Amniotic epithelial cell (primary cell): ENCODE data around the gene MGMT.
"Not testable (repeated sequence)": the region's sequence is repeated elsewhere in the genome, so short reads cannot be mapped to it uniquely, and the experiment has no call there.

Source experiments
- DNase-seq: peaks from one replicate; pipeline ENCODE4 v3.0.0-alpha.2; 2010; ENCODE audit warnings: low read depth

The MGMT gene

DNA sequence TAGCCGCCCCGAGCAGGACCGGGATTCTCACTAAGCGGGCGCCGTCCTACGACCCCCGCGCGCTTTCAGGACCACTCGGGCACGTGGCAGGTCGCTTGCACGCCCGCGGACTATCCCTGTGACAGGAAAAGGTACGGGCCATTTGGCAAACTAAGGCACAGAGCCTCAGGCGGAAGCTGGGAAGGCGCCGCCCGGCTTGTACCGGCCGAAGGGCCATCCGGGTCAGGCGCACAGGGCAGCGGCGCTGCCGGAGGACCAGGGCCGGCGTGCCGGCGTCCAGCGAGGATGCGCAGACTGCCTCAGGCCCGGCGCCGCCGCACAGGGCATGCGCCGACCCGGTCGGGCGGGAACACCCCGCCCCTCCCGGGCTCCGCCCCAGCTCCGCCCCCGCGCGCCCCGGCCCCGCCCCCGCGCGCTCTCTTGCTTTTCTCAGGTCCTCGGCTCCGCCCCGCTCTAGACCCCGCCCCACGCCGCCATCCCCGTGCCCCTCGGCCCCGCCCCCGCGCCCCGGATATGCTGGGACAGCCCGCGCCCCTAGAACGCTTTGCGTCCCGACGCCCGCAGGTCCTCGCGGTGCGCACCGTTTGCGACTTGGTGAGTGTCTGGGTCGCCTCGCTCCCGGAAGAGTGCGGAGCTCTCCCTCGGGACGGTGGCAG, at the start of gene MGMT:
Gene MGMT (plus strand): TSS at position 539 of the 656 bp plus-strand sequence.
- peak; percentile 64 for DNase-seq

DNA sequence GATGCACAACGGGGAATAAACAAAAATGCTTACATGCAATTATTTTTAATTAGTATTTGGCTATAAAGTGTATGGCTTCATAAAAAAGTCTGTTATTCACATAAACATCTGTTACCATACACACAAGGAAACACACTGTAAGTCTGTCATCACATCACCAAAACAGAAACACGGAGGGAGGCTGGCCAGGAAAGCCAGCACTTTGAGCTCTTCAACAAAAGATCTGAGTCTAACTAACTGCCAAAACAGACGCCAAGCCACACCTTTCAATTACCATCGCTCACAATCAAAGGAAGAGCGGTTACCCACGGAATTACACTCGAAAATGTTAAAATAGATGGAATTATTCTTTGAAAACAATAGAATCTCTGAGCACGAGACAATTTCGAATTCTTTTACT, 49.2 kb upstream of the MGMT start:
- DNase-seq = no peak

DNA sequence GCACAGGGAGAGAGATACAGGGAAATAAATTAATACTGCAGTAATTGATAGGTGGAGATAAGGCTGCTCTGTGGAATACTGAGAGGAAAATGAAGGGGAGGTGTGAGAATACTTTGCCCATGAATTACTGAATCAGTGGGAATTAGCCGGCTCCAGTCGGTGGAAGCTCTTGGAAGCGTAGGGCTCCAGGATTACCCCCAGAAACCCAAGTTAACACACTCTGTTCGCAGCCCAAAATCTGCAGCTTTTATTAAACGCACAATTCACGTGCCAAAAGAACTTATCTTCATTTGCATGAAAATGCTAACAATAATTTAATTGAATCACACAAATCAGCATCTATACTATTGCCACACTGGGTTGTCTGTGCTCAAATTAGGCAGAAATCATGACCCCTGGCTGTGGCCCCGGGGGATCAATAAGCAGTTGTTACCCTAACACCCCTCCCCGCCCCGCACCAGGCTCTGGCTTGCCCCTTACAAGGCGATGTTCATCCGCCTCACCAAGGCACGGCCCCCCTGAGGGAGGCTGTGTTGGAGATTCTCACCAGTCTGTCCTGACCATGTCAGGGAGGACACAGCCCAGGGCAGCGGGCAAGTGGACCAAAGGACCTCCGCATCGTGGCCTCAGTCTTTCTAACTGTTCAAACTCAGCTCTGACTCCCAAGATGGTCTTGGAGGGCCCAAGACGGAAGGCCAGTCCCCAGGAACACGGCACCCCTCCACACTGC, 48.4 kb upstream of the MGMT start:
- DNase-seq = no peak

DNA sequence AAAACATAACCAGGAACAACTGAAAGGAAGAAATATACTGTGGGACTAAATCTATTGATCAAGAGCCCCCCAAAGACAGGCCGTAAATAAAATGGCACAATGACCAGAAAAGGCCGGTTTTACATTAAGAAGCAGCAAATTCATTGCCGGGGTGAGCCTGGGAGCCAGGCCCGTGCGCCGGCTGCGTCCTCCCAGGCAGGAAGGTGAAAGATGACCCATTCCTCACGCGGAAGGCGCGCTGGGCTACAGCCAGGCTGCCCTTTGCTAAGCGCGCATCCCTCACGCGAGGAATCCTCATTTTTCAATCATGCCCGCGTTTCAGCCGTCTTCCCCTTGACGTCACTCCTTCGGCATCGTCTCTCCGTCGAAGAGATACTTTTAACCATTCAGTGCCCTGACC, 47.6 kb upstream of the MGMT start:
- no peak for DNase-seq

DNA sequence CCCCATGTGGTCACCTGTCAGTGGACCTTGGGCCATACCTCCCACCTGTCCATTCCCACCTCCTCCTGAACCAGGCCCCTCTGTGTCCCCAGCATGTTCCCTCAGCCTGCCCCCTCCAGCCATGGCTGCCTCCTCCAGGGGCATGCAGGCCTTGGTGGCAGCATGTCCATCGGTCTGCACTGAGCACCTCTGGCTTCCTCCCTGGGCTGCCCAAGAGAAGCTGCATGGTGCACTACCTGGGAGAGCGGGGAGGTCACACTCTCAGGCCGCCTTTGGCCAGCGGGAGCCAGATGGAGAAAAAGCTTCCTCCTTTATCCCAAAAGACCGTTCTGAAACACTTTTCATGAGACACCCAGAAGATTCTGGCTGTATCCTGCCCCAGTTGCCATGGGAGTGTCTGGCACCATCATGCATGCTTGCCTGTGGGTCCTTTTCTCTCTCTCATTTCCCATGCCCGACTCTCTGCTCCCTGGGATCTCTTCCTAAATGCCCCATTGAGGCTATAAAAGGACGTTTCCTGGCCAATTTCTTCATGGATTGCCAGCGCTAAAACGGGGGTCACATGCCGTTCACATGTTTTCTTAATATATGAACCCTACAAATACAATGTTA, 45.5 kb upstream of the MGMT start:
- no peak for DNase-seq

DNA sequence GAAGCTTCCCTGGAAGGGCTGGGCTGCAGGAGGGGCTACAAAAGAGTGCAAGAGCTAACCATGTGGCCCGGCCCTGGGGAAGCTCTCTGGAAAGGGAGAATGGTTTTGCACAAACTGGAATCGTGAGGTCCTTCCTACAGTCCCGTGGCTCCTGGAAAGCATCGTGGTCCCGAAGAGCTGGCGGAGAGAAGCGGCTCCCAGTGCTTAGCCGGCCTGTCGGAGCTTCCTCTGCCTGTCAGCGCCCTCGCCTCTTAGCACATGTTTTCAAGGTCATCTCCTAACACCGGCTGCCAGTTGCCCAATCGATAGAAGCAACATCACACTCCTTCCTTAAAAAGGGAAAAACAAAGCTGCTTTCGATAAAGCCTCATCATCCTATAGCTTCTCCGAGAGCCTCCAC, 42.1 kb upstream of the MGMT start:
- DNase-seq = no peak

DNA sequence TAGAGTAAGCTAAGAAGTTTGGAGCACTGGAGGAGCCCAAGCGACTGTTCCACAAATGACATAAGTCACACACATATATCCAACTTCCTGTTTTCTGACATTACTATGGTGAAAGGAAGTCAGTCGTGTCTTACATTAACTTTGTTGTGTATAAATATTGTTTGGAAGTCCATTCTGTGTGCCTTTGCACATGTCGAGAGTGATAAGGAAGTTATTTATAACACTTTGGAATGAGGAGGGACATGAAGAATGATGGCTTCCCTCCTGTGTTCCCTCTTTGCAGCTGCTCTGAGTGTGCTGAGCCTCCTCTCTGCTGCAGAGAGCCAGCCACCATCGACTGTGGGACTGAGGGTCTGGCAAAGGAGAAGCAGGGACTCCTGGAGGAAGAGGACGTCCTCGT, 40.4 kb upstream of the MGMT start:
- no peak for DNase-seq

DNA sequence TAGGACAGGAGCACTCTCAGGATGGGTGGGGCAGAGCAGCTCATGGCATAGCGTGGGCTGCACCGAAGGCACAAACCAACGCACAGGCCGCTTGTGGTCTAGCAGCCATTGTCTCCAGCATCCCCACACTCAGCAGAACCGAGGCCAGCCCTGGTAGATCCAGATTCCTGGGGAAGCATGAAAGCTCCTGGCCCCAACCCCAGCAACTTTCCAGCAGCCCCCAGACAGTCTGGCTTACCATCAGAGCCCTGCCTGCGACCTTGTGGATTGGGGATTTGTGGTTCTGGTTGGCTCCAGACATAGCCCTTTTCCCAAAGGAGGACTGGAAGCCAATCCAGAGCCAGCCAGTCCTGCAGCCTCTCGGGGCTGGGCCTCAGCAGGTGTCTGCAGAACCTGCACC, 33.8 kb upstream of the MGMT start:
- DNase-seq = no peak

DNA sequence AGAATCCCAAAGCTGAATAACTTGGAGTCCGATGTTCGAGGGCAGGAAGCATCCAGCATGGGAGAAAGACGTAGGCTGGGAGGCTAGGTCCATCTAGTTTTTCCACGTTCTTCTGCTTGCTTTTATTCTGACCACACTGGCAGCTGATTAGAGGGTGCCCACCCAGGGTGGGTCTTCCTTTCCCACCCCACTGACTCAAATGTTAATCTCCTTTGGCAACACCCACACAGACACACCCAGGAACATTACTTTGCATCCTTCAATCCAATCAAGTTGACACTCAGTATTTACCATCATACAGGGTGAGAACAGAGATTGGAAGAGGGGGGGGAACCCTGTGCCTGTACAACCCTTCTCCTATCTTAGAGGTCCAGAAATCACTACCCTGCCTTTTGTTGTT, 31.3 kb upstream of the MGMT start:
- DNase-seq = not testable (repeated sequence)

DNA sequence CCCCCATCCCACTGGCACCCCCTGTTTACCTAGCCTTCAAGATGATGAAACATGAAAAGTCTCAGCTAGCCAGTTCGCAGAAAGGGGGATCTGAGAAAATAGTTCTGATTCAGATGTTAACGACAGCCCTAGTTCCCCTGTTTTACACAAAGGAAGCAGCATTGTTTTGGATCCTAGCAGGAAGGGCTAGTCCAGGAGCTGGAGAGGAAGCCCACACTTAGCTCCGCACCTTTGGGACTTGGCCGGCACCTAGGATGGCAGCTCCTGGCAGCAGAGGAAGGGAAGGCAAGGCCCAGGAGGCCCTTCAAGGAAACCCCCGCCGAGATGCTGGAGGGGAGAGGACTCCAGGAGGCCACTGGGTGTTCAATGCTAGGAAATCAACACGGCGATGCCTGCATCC, 29.0 kb upstream of the MGMT start:
- DNase-seq = no peak

DNA sequence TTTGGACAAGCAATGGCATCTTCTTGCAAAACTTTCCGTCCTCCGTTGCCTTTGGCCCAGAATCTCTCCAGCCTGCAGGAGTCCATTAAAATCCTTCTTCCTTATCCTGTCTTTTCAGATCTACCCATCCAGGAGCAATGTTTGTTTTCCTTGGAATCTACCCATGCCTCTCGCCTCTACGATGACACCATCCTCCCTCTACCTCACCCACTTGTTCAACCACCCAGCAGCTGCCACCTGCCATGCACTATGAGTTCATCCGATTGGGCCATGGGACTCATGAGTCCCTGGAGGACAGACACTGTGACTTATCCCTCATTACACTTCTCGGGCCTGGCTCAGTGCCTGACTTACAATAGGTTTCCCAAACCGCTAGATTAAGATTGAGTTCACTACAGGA, 26.8 kb upstream of the MGMT start:
- DNase-seq = no peak

DNA sequence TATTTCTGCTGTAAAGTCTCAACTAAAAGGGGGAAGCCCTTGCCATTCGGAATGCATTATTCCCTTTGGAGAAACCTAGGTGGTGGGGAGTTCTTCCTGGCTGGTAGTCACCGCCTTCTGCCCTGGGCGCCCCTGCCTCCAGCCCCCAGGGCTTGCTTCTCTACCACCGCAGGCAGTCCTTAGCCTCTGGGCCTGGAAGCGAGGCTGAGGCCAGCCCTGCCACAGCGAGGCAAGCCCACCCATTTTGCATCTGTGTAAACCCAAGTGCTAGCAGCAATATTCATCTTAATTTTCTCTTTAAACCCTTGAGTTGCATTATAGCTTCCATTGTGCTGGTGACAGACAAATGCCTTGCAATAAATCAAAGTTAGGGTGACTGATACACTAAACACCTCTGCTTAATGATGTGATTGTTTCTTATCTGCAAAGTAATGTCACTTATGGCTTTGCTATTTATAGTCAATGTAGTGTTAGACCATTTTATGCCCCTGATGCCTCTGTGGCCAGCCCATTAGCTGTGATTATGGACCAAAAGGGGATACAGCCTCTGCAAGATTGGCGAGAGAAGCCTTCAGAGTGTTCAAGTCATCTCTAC, 26.2 kb upstream of the MGMT start:
- DNase-seq = no peak

DNA sequence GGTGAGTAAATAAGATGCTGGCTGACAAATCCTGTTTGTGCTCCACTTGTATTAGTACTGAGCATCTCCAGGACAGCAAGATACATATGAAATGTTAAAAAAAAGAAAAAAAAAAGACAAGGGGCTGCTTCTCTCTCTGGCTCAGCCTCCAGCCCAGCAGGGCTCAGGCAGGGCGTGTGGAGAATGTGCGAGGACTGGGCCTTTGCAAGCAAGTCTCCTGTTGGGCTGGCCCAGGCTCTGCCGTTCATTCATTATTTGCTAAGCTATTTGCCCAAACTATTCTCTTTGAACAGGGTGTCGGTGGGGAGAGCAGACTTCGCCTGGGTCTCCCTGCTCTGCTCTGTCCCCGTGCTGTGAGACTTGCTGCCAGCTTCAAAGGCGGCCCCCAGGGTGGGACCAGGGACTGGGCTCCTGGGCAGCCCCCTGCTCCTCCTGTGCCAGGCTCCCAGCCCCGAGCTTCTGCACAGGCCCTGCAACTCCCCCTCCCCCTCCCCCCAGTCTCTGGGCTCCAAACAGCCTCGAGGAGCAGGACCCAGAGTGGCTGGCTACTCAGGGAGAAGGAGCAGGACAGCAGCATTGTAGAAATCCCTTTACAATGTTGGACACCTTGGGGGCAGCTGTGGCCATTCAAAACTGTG, 25.6 kb upstream of the MGMT start:
- no peak for DNase-seq

DNA sequence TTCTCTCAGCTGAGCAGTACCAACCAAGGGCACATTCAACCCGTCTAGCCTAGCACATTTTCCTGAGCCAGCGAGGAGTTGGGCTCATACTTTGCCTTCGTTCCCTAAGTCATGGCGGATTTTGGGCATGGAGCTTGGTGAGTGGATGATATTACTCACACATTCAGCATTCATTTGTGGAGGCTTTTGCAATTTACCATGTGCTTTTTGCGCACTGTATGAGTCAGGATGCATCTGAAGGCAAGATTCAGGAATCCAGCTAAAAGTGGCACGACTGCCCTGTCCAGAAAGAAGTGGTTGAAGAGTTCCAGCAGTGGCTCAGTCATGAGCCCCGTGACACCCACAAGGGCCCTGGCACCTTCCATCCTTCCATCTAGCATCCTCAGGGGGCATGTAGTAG, 24.2 kb upstream of the MGMT start:
- no peak for DNase-seq

DNA sequence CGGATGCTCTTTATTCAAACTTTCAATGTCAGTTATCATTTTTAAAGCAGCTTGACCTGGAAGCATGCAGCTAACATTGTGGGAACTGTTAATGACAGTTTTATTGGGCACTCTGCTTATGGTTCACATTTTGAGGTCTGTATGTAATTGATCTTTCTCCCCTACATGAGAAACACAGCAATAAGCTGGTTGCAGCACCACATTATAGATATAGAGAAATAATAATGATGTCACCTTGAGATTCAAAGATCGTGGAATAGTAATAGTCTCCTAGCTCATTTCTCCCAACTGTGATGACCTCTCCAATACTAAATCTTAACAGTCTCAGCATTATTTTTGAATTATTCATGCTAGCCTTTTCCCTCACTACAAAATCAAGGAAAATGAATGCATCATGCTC, 22.7 kb upstream of the MGMT start:
- no peak for DNase-seq

DNA sequence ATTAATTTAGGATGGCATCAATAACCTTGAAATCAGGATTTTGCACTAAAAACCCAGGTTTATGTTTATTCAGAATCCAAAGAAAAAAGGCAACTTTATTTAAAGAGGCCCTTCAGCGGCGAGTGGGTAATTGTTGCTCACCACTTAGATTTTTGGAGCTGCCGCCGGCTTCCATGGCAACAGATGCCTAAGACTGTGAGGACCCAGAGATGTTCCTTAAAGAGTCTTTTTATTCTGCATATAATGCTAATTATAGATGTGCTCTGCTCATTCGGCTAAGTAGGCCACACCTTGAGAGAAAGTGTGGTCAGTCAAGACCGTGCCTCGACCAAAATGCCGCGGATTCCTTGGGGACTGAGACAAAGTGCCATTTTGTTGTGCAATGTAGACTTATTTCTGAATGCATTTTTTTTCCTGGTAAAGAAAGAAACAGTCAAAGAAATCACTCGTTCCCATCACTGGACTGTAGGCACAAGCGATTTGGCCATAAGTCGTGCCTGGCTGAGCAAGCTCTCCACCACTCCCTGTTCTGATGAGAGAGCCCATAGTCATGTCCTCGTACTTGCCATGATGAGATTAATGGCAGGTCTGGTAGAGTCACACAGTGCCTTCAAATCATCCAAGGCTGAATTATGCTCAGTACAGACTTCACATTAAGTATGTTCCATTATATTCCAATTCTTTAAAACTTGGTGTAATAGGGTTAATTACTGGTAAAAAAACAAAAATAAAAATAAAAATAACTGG, 21.4 kb upstream of the MGMT start:
- no peak for DNase-seq

DNA sequence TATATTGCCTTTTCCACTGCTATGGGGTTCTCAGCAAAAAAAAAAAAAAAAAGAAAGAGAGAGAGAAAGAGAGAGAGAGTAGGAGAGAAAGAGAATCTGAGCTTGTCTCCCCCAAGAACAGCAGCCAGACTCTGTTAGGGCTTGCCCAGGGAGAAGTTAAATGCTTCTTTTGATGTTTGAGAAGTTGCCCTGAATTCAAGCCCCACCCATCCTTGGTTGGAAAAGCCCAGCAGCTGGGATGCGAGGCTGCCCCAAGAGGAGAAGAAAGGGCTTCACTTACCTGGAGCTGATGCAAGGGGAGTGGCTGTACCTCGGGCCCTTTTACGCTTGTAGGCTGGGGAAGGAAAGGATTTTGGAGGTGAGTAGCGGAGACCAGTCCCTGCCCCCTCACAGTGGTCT, 20.9 kb upstream of the MGMT start:
- no peak for DNase-seq

DNA sequence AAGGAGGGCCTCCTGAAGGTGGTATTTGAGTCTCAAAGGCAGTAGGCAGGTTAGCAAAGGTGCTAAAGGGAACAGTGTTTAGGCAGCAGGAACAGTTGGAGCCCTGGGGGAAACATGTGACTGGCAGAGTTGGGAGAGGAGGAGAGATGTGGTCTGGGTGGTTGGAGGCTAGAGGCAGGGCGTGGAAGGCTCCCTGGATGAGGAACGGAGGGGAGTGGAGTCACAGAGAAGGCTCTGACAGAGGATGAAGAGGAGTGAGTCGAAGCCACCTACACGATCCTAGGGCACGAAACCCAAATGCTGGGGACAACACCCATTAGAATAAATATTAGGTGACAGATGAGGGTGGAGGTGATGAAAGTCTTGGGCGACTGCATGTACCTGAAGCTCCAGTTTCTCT, 19.6 kb upstream of the MGMT start:
- no peak for DNase-seq

DNA sequence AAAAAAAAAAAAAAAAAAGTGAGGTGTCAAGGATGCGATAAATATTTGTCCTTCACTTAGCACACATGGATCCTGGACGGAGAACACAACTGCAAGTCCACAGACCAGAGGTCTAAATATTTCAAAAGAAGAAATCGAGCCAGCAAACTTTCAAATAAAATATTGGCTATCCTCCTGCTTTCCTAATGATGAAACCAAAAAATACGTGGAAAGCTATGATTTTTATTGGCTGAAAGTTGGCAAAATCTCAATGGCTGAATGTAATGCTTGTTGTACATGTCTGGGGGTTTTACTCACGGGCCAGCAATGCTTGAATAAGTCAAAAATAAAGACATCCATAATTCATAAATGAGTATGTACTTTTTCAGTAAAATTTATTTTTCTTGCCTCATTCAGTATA, 19.0 kb upstream of the MGMT start:
- no peak for DNase-seq

DNA sequence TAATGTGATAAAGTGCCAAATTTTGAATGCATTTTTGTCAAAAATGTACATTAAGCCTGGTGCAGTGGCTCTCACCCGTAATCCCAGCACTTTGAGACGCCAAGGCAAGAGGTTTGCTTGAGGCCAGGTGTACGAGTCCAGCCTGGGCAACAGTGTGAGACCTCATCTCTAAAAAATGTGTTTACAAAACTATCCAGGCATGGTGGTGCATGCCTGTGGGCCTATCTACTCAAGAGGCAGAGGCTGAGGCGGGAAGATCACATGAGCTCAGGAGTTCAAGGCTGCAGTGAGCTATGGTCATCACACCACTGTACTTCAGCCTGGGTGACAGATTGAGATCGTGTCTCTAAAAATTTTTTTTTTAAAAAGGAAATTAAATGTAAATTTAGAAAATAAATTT, 18.5 kb upstream of the MGMT start:
- no peak for DNase-seq

DNA sequence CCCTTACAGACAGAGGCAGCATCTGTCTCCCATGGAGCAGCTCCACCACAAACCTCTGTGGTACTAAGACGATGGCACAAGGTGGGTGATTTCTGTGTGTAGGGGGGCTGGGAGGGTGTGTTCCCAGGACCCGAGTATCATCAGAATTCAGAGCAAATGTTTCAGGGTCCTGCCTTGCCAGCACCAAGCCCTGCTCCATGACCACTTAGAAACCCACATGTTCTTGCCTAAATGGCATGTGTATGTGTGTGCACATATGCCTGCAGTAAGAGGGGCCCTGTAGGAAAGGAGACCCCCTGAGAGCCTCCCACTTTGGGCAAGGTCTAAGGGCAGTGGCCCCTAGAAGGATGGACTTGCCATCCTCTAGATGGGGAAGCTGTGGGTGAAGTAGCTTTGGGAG, 17.1 kb upstream of the MGMT start:
- no peak for DNase-seq

DNA sequence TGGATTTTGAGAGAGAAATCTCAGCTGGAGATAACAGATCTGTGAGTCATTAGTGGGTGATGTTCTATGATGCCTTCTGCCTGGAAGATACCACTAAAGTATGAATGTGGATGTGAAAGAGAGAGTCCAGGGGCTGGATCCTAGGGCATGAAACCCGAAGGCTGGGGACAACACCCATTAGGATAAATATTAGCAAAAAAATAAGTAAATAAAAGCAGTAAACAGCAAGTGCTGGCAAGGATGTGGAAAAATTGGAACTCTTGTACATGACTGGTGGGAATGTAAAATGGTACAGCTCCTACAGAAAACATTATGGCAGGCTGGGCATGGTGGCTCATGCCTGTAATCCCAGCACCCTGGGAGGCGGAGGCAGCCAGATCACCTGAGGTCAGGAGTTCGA, 16.6 kb upstream of the MGMT start:
- no peak for DNase-seq
